GM18526 (cell line): ENCODE data around the gene TBC1D10B.
A peak's percentile ranks its signal among the peaks of the same experiment; 100 is the strongest.

Source experiments
- POLR2A ChIP-seq: IDR thresholded peaks from 3 replicates; pipeline ENCODE4 v1.6.1; 2011; ENCODE audit not compliant: insufficient read length; ENCODE audit errors: extremely low read depth

Gene TBC1D10B

DNA sequence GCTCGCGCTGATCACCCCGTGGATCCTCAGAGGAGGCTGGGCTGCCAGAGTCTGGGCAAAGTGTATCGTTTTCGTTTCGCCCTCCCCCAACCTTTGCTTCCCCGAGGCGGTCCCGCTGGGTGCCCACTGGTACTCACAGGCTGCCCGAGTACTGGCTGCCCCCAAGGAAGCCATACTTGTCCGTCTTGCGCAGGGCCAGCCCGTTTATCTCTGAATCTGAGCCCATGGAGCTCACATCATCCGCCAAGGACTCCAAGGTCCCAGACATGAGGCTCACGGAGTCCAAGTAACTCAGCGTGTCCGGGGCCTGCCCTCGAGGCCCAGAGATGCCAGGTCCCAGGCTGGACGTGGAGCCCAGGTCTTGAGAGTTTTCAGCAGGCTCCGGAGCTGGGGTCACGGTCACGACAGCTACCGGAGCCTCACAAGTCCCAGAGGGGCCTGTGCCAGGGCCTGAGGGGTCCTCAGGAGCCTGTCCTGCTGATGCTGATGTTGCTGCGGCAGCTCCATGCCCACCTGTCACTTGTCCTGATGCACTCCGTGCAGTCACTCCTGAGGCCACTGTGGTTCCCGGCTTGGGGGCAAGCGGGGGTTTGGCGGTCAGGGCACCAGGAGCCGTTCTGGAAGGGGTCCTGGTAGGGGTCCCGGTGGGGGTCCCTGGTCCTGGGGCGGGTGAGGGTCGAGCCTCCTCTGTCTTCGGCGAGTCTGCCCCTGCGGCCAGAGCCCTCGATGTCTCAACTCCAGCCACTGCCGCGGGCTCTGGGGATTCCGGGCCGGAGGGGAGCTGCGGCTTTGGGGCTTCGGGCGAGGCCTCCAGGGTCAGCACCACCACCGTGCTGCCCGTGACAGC, 980 bp downstream of the TBC1D10B start:
- TF ChIP-seq POLR2A = no peak

DNA sequence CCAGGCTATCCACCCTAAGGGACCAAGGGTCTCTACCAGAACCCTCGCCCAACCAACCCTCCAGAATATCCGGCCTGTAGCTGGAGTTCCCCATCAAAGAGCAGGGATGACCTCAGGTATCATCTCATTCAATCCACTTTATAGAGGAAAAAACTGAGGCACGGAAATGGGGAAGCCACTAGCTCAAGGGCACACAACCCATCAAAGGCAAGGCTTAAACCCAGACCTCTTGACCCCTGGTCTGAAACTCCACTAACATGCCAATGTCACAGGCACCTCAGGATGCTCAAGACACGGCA, 1.6 kb downstream of the TBC1D10B start:
- no peak for TF ChIP-seq POLR2A

- TF ChIP-seq POLR2A = no peak
These were observed 2.0 kb downstream of the TBC1D10B start for GRCh38 chr16:30368122-30368791.

DNA sequence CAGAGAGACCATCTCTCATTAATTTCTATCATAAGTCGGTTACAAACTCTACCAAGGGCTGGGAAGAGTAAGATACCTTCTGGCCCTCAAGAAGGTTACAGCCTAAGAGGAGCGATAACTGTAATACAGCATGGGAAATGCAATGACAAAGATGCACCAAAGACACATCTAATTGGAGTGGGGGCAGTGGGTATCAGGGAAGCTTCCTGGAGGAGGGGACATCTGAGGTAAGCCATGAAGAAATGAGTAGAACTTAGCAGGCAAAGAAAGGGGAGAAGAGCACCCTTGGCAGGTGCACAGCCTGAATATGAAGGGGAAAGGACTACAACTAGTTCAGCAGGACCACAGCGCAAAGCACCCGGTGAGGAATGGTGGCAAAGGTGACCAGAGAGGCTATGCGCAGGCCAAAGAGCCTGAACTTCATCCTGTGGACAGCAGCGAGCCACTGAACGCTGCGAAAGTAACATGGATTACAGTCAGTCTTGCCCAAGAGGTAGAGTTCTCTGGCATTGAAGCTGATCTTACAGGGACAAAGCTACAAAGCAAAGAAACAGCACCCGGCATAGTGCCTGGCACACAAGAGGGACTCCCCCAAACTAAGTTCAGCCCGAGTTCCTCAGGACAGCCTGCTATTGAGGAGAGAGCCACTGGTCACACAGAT, 2.8 kb downstream of the TBC1D10B start:
- no peak for TF ChIP-seq POLR2A

DNA sequence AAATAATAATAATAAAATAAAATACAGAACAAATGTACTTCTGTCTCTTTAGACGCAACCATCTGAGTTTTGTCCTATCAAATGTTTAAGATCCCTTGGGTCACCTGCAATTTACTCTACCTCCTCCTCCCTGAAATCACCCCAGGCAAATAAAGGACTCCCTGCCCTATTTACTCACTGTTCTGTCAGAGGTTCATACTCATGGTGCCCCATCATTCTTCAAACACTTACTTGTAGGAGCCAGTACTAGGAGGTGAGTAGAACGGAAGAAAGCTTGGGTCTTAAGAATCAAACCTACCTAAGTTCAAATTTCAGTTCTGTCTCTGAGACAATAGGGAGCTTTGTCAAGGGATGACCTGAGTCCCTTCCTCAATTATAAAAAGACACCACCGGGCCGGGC, 3.8 kb downstream of the TBC1D10B start:
- TF ChIP-seq POLR2A = no peak

GRCh38 chr16:30365200-30365599, 5.1 kb downstream of the TBC1D10B start:
- no peak for TF ChIP-seq POLR2A

DNA sequence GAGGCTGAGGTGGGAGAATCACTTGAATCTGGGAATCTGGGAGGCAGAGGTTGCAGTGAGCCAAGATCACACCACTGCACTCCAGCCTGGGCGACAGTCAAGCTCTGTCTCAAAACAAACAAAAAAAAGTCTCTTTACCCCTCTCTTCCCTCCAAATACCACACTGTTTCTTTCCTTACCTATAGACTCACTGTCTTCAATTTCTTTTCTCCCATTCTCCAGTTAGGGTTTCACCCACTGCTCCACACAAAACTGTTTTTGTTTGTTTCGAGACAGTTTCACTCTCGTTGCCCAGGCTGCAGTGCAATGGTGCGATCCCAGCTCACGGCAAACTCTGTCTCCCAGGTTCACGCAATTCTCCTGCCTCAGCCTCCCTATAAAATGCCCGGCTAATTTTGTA, 9.1 kb downstream of the TBC1D10B start:
- no peak for TF ChIP-seq POLR2A

GRCh38 chr16:30359871-30360170, 10.5 kb downstream of the TBC1D10B start:
- TF ChIP-seq POLR2A = no peak

- no peak for TF ChIP-seq POLR2A
These were observed 11.1 kb downstream of the TBC1D10B start for GRCh38 chr16:30358990-30359870.

DNA sequence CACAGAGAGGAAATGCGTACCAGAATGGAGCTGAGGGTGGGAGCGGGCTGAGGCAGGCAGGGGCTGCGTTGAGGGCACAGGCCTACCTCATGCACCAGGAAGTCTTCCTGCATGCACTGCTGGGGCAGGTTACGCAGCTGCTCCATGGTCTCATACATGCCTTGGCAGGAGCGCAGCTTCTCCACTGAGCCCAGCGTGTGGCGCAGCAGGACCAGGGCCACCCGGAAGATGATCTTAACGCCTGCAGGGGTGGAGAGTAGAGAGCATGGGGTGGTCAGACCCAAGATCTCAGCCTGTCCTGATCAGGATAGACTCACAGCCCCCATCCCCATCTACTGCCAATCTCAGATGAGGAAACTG, 11.7 kb downstream of the TBC1D10B start:
- TF ChIP-seq POLR2A = no peak

DNA sequence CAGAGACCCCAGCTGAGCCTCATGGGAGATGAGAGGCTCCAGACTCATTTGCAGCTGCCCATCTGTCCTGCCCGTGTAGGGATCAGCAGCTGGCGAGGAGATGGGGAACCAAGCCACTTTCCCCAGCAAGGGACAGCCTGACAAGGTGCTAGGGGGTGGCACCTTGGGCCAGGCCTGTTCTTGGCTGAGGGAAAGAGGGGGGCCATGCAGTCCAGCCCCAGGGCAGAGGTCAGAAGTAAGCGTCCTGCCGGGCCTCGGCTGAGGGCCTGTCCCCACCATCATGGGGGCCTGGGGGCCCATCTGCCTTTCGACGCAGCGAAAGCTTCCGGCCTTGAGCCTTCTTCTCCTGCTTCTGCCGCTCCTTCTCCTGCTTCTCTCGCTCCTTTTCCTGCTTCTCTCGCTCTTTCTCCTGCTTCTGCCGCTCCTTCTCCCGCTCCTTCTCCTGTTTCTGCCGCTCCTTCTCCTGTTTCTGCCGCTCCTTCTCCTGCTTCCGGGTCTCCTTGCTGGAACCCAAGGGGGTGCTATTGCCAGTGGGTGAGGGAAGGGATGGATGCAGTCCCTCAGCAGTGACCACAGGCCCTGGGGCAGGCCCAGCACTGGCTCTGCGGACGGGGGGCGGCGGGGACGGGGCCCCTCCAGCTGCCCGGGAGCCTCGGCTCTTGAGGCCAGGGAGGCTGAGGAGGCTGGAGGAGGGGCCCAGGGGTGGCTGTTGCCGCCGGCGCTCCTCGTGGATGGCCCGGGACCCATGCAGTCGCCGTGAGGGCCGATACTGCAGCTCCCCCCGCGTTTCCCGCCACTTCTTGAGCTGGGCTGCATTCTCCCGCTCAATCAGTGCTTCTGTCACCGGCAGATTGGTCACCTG, 12.3 kb downstream of the TBC1D10B start:
- no peak for TF ChIP-seq POLR2A

- TF ChIP-seq POLR2A = no peak
These were observed 13.1 kb downstream of the TBC1D10B start for GRCh38 chr16:30357085-30357714.

- TF ChIP-seq POLR2A = no peak
These were observed 13.8 kb downstream of the TBC1D10B start for GRCh38 chr16:30356401-30357084.

GRCh38 chr16:30355954-30356308, 14.4 kb downstream of the TBC1D10B start:
- TF ChIP-seq POLR2A = peak; percentile 35
